AG08396 (cell line): ENCODE data around the gene KRT75.

Source experiments
- DNase-seq: peaks from one replicate; pipeline ENCODE4 v3.0.0; 2012; ENCODE audit warnings: low spot score, mixed read lengths

KRT75 gene

GRCh38 chr12:52391618-52392002, 42.6 kb downstream of the KRT75 start:
- no peak for DNase-seq

- DNase-seq: no peak
Measured at GRCh38 chr12:52390739-52391617, 43.2 kb downstream of the KRT75 start.

GRCh38 chr12:52389313-52390207, 44.6 kb downstream of the KRT75 start:
- no peak for DNase-seq

GRCh38 chr12:52387859-52388258, 46.3 kb downstream of the KRT75 start:
- DNase-seq: no peak

- DNase-seq: no peak
Measured at GRCh38 chr12:52385226-52385702, 48.9 kb downstream of the KRT75 start, which contains the start of gene KRT84. TSS of gene KRT84 (minus strand) at chr12:52385652. CDS start at chr12:52385585, 67 bp downstream.

- DNase-seq: no peak
Measured at GRCh38 chr12:52383331-52383730, 50.8 kb downstream of the KRT75 start.

- no peak for DNase-seq
Measured at GRCh38 chr12:52382854-52383253, 51.3 kb downstream of the KRT75 start.

- no peak for DNase-seq
Measured at GRCh38 chr12:52381206-52381605, 53.0 kb downstream of the KRT75 start.

- no peak for DNase-seq
Measured at GRCh38 chr12:52380271-52380694, 53.9 kb downstream of the KRT75 start.

GRCh38 chr12:52379536-52379935, 54.6 kb downstream of the KRT75 start:
- no peak for DNase-seq

- no peak for DNase-seq
Measured at GRCh38 chr12:52378091-52378490, 56.1 kb downstream of the KRT75 start.

GRCh38 chr12:52377266-52377665, 56.9 kb downstream of the KRT75 start:
- no peak for DNase-seq
